HG03196 (cell line): ENCODE results near the gene MYO1F.
"Not testable (repeated sequence)": the region's sequence is repeated elsewhere in the genome, so short reads cannot be mapped to it uniquely, and the experiment has no call there.

Experiments
- ATAC-seq: cut with Tn5 transposase; IDR thresholded peaks from one replicate; pipeline ENCODE4 v1.9.1; 2021; ENCODE audit not compliant: unreplicated experiment

Gene MYO1F

GRCh38 chr19:8519388-8519787 is 57.9 kb downstream of the MYO1F start:
- ATAC-seq = no peak

GRCh38 chr19:8518536-8518935 is 58.7 kb downstream of the MYO1F start:
- no peak for ATAC-seq

GRCh38 chr19:8517551-8518442 is 59.4 kb downstream of the MYO1F start:
- ATAC-seq = no peak

GRCh38 chr19:8515317-8515716 is 61.9 kb downstream of the MYO1F start:
- no peak for ATAC-seq

GRCh38 chr19:8514505-8515009 is 62.7 kb downstream of the MYO1F start:
- ATAC-seq = not testable (repeated sequence)

- ATAC-seq = peak; percentile 84
These were observed 63.3 kb downstream of the MYO1F start, which contains the start of gene ZNF414 for GRCh38 chr19:8513687-8514504. Gene ZNF414 (minus strand): TSS chr19:8514167. CDS start chr19:8514046, 121 bp downstream.

GRCh38 chr19:8513036-8513686 is 64.1 kb downstream of the MYO1F start:
- no peak for ATAC-seq

- ATAC-seq = no peak
These were observed 64.9 kb downstream of the MYO1F start for GRCh38 chr19:8512115-8512967.

GRCh38 chr19:8511573-8512101 is 65.6 kb downstream of the MYO1F start:
- ATAC-seq = no peak

GRCh38 chr19:8510589-8511115 is 66.6 kb downstream of the MYO1F start:
- ATAC-seq = no peak

GRCh38 chr19:8506402-8506957 is 70.8 kb downstream of the MYO1F start:
- ATAC-seq = no peak

- no peak for ATAC-seq
These were observed 71.4 kb downstream of the MYO1F start for GRCh38 chr19:8505680-8506401.

- ATAC-seq = no peak
These were observed 72.3 kb downstream of the MYO1F start for GRCh38 chr19:8504919-8505318.

- no peak for ATAC-seq
These were observed 73.1 kb downstream of the MYO1F start for GRCh38 chr19:8504171-8504570.

GRCh38 chr19:8503510-8503909 is 73.7 kb downstream of the MYO1F start:
- no peak for ATAC-seq

GRCh38 chr19:8501981-8502380 is 75.3 kb downstream of the MYO1F start:
- ATAC-seq = no peak

- ATAC-seq = no peak
These were observed 75.7 kb downstream of the MYO1F start for GRCh38 chr19:8501516-8501915.

- ATAC-seq = no peak
These were observed 77.1 kb downstream of the MYO1F start for GRCh38 chr19:8500158-8500557.
